SK-N-SH (cell line): ENCODE data around the gene IP6K1. TPM values are rescaled to one million over a fixed set of nuclear protein-coding genes. Genes with fewer than 3 reads are reported as not detected.
"Not testable (repeated sequence)": the region's sequence is repeated elsewhere in the genome, so short reads cannot be mapped to it uniquely, and the experiment has no call there.

Experiments used
- CTCF ChIA-PET: fragments of 300-600, 350-600 bp; formaldehyde crosslinking; extraction: SDS; loops from one replicate; lab custom pipeline; 2021; lab: Yijun Ruan, JAX
- POLR2A ChIA-PET: fragments of 350-600 bp; sonication (Branson Sonifier 250); formaldehyde crosslinking; extraction: SDS; loops from one replicate; lab custom pipeline; 2020; ENCODE audit warnings: antibody characterized with exemption, inconsistent platforms; lab: Yijun Ruan, JAX
- DNase-seq: peaks from one replicate; pipeline ENCODE4 v3.0.0; 2012
- H2AFZ ChIP-seq: fragments of 200-600 bp; sonication (generic); 2 replicates; pipeline ENCODE4 v1.8.1; 2016; ENCODE audit warnings: antibody characterized with exemption, mild to moderate bottlenecking, low read depth
- H3F3A ChIP-seq: fragments of 200-600 bp; sonication (generic); replicated peaks from 2 replicates; pipeline ENCODE3; 2016; ENCODE audit warnings: antibody characterized with exemption, mild to moderate bottlenecking; ENCODE audit not compliant: insufficient read depth
- H3K27ac ChIP-seq, 2 experiments: fragments of 200-500 bp in 1 of 2; fragments of 200-600 bp in 1 of 2; sonication (Bioruptor generic) in 1 of 2; sonication (generic), shearing (Covaris generic) in 1 of 2; 2 replicates each; pipeline versions ENCODE4 v1.5.1 to v1.6.1; 2014 to 2016; ENCODE audit warnings: low read depth in 2 of 2, inconsistent platforms in 1 of 2, low read length in 1 of 2, mild to moderate bottlenecking in 1 of 2, mixed read lengths in 1 of 2
- H3K27me3 ChIP-seq: fragments of 200-600 bp; sonication (generic), shearing (Covaris generic); 2 replicates; pipeline ENCODE4 v1.6.1; 2016; ENCODE audit warnings: mixed run types; ENCODE audit not compliant: insufficient read depth
- H3K36me3 ChIP-seq, 2 experiments: fragments of 200-500 bp in 1 of 2; fragments of 200-600 bp in 1 of 2; sonication (Bioruptor generic) in 1 of 2; sonication (generic) in 1 of 2; replicated peaks in 1 of 2; 2 replicates each; pipeline versions ENCODE3 to v1.5.1; 2014 to 2016; ENCODE audit warnings: low read length in 1 of 2, mild to moderate bottlenecking in 1 of 2; ENCODE audit not compliant: insufficient read depth in 2 of 2, control insufficient read depth in 1 of 2
- H3K4me1 ChIP-seq, 2 experiments: fragments of 200-500 bp in 1 of 2; fragments of 200-600 bp in 1 of 2; sonication (Bioruptor generic) in 1 of 2; sonication (generic), shearing (Covaris generic) in 1 of 2; 2 replicates each; pipeline versions ENCODE4 v1.5.1 to v1.6.1; 2014 to 2016; ENCODE audit warnings: low read depth in 1 of 2, low read length in 1 of 2, mixed run types in 1 of 2; ENCODE audit not compliant: insufficient read depth in 2 of 2, control insufficient read depth in 1 of 2
- H3K4me2 ChIP-seq: fragments of 200-600 bp; sonication (generic), shearing (Covaris generic); 2 replicates; pipeline ENCODE4 v1.6.1; 2017; ENCODE audit warnings: mixed run types
- H3K4me3 ChIP-seq, 2 experiments: fragments of 200-500 bp in 1 of 2; fragments of 200-600 bp in 1 of 2; sonication (Bioruptor generic) in 1 of 2; sonication (generic), shearing (Covaris generic) in 1 of 2; 2 replicates each; pipeline versions ENCODE4 v1.5.1 to v1.8.1; 2014 to 2016; ENCODE audit warnings: low read depth in 2 of 2, inconsistent platforms in 1 of 2, low read length in 1 of 2, mild to moderate bottlenecking in 1 of 2, mixed read lengths in 1 of 2, moderate library complexity in 1 of 2
- H3K79me2 ChIP-seq: fragments of 200-600 bp; sonication (generic); 2 replicates; pipeline ENCODE4 v1.8.1; 2017; ENCODE audit warnings: mild to moderate bottlenecking; ENCODE audit not compliant: insufficient read depth
- H3K9ac ChIP-seq: fragments of 200-600 bp; sonication (generic); 2 replicates; pipeline ENCODE4 v1.6.1; 2017; ENCODE audit warnings: mixed run types
- H3K9me2 ChIP-seq: fragments of 200-600 bp; sonication (generic); 2 replicates; pipeline ENCODE4 v1.6.1; 2017; ENCODE audit warnings: mixed run types
- H3K9me3 ChIP-seq: fragments of 200-600 bp; sonication (generic); 2 replicates; pipeline ENCODE4 v1.6.1; 2017; ENCODE audit warnings: mixed run types, mild to moderate bottlenecking, moderate library complexity
- H4K20me1 ChIP-seq: fragments of 200-600 bp; sonication (generic); 2 replicates; pipeline ENCODE4 v1.6.1; 2017; ENCODE audit warnings: mild to moderate bottlenecking, mixed run types; ENCODE audit not compliant: insufficient read depth
- CTCF ChIP-seq: fragments of 200-600 bp; sonication (generic); IDR thresholded peaks from 2 replicates; pipeline ENCODE4 v1.6.1; 2017; ENCODE audit warnings: antibody characterized with exemption, mild to moderate bottlenecking, moderate library complexity
- FOXJ3 ChIP-seq: sonication (generic); formaldehyde crosslinking; IDR thresholded peaks from 2 replicates; pipeline ENCODE4 v1.5.1; 2020; ENCODE audit warnings: mild to moderate bottlenecking, missing genetic modification reagents
- GATA2 ChIP-seq: sonication (generic); formaldehyde crosslinking; IDR thresholded peaks from 2 replicates; pipeline ENCODE4 v1.5.0; 2020; ENCODE audit warnings: mild to moderate bottlenecking, missing genetic modification reagents
- JUND ChIP-seq: IDR thresholded peaks from 2 replicates; pipeline ENCODE4 v1.4.0; 2012
- NFIC ChIP-seq: IDR thresholded peaks from 2 replicates; pipeline ENCODE4 v1.4.0; 2012; ENCODE audit warnings: borderline replicate concordance
- NRF1 ChIP-seq: IDR thresholded peaks from 2 replicates; pipeline ENCODE4 v1.6.1; 2012; ENCODE audit warnings: low read depth, mild to moderate bottlenecking, low read length
- POLR2AphosphoS5 ChIP-seq: IDR thresholded peaks from 2 replicates; pipeline ENCODE4 v1.6.1; 2012; ENCODE audit warnings: low read depth, low read length
- RFX5 ChIP-seq: IDR thresholded peaks from 2 replicates; pipeline ENCODE4 v1.6.1; 2012; ENCODE audit warnings: mild to moderate bottlenecking, improper control_type of control experiment, low read length
- RXRA ChIP-seq: IDR thresholded peaks from 2 replicates; pipeline ENCODE4 v1.4.0; 2012; ENCODE audit warnings: low read depth, mild to moderate bottlenecking, borderline replicate concordance
- SIN3A ChIP-seq: IDR thresholded peaks from 2 replicates; pipeline ENCODE4 v1.6.1; 2012; ENCODE audit warnings: low read depth, mild to moderate bottlenecking, low read length, moderate library complexity, borderline replicate concordance
- SMC3 ChIP-seq: IDR thresholded peaks from 2 replicates; pipeline ENCODE4 v1.6.1; 2012; ENCODE audit warnings: low read depth, low read length, improper control_type of control experiment
- TAF1 ChIP-seq: IDR thresholded peaks from 2 replicates; pipeline ENCODE4 v1.6.1; 2012; ENCODE audit warnings: low read depth, mild to moderate bottlenecking, low read length, moderate library complexity, borderline replicate concordance
- TCF12 ChIP-seq: IDR thresholded peaks from 2 replicates; pipeline ENCODE4 v1.4.0; 2012
- USF2 ChIP-seq: fragments of 150-350 bp; IDR thresholded peaks from 2 replicates; pipeline ENCODE4 v1.6.1; 2017; ENCODE audit warnings: antibody characterized with exemption, low read length, low read depth, borderline replicate concordance
- YY1 ChIP-seq: IDR thresholded peaks from 2 replicates; pipeline ENCODE4 v1.4.0; 2012; ENCODE audit warnings: low read depth, mild to moderate bottlenecking
- WGBS: methylation state at CpG from one replicate; pipeline ENCODE4 v1.1.6; 2017; ENCODE audit warnings: low lambda C conversion rate; 5-methylcytosine and 5-hydroxymethylcytosine counted together
- polyA plus RNA-seq, 3 experiments: library from polyadenylated mRNA; depleted of rRNA; stranded (reverse); fragments of >200 nt; gene quantifications; 2 replicates each; pipeline ENCODE4 v1.2.3, GENCODE V29; 2012

The IP6K1 gene
- polyA plus RNA-seq, 1 of the 3 experiments (the other 2 are of a cell fraction): 23.3 TPM

DNA sequence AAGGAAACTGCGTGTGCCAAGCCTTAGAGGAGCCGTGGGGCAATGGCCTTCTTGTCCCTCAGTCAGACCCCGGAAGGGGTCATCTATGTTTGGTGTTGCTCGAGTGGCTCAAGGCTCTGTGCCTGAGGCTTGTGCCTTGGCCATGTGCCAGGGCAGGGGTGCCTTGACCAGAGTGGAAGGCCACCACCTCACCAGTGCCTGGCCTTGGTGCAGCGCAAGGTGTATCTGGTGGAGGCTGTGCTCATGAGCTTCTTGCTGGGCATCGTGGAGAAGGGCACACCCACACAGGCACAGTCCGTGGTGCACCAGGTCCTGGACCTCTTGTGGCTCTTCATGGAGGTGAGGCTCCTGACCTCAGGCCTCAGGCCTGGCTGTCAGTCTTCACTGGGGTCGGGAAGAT is 86.3 kb downstream of the IP6K1 start:
- H3K4me3 ChIP-seq: no peak overlapping the region
- WGBS: 78% methylated on average over 4 of the region's 8 CpGs
- TF ChIP-seq TAF1 (no peak), POLR2AphosphoS5 (no peak), TCF12 (no peak), USF2 (no peak), RXRA (no peak), CTCF (no peak), JUND (no peak), YY1 (no peak), NRF1 (no peak), SIN3A (no peak)

GRCh38 chr3:49699281-49699979 is 86.9 kb downstream of the IP6K1 start:
- no peaks in the 10 kb centered on the region for H3K9me3 ChIP-seq
- peaks cover 0 to 38% of the 10 kb centered on the region in 2 experiments for H3K36me3 ChIP-seq
- DNase-seq: no peak
- no peak overlapping the region for H3K9ac ChIP-seq
- no peak overlapping the region for H3K4me2 ChIP-seq
- no peak overlapping the region for H3K4me3 ChIP-seq
- no peaks in the 10 kb centered on the region for H3K4me1 ChIP-seq
- H3K79me2 ChIP-seq: no peaks in the 10 kb centered on the region
- CTCF ChIA-PET: interaction anchor here (1.4 to 8.1 kb wide), 3 partner anchors 12 to 160 kb away, joined by 3 to 76 read pairs (median 4); partner anchors contain the start of gene AMIGO3
- no peaks in the 10 kb centered on the region for H3F3A ChIP-seq
- POLR2A ChIA-PET: no interaction called here
- no peak overlapping the region for H3K27ac ChIP-seq
- no peaks in the 10 kb centered on the region for H3K9me2 ChIP-seq
- no peak overlapping the region for H2AFZ ChIP-seq
- WGBS: 84% methylated on average over 5 of the region's 16 CpGs
- no peaks in the 10 kb centered on the region for H3K27me3 ChIP-seq
- H4K20me1 ChIP-seq: no peaks in the 10 kb centered on the region
- TF ChIP-seq RFX5: no peak
- TF ChIP-seq GATA2 (CRISPR knock-in tag): no peak
- TF ChIP-seq FOXJ3 (CRISPR knock-in tag): no peak
- no peak for TF ChIP-seq TCF12
- no peak for TF ChIP-seq NFIC
- no peak for TF ChIP-seq SMC3

More for the DNA sequence above, 86.3 kb downstream of the IP6K1 start:
- H3K9me3 ChIP-seq: no peaks in the 10 kb centered on the region
- H3K79me2 ChIP-seq: no peaks in the 10 kb centered on the region
- H2AFZ ChIP-seq: no peak overlapping the region
- H3K4me1 ChIP-seq: no peaks in the 10 kb centered on the region
- POLR2A ChIA-PET: no interaction called here
- no peaks in the 10 kb centered on the region for H3F3A ChIP-seq
- no peaks in the 10 kb centered on the region for H3K27me3 ChIP-seq
- H3K9me2 ChIP-seq: no peaks in the 10 kb centered on the region
- H3K4me2 ChIP-seq: no peak overlapping the region
- H4K20me1 ChIP-seq: no peaks in the 10 kb centered on the region
- no peak for DNase-seq
- CTCF ChIA-PET: interaction anchor here (1.4 to 8.1 kb wide), 3 partner anchors 11 to 160 kb away, joined by 3 to 76 read pairs (median 19); partner anchors contain the start of gene AMIGO3
- peaks cover 0 to 38% of the 10 kb centered on the region in 2 experiments for H3K36me3 ChIP-seq
- no peak overlapping the region for H3K27ac ChIP-seq
- no peak overlapping the region for H3K9ac ChIP-seq

- H4K20me1 ChIP-seq, H2AFZ ChIP-seq, H3K9me3 ChIP-seq, DNase-seq, H3K9ac ChIP-seq, H3K27ac ChIP-seq, H3K4me2 ChIP-seq, H3K4me3 ChIP-seq, H3F3A ChIP-seq, POLR2A ChIA-PET, H3K9me2 ChIP-seq, H3K27me3 ChIP-seq: not testable (repeated sequence)
- H3K79me2 ChIP-seq: peaks cover 17% of the 10 kb centered on the region
- no CpG with 5 or more reads among the region's 4 CpGs for WGBS
- H3K4me1 ChIP-seq: peaks cover 0 to 10% of the 10 kb centered on the region in 2 experiments; a peak in 1 of 4 replicates
- H3K36me3 ChIP-seq: peaks cover 0 to 29% of the 10 kb centered on the region in 2 experiments
- CTCF ChIA-PET: interaction anchor here (1.4 kb wide), 2 partner anchors 11 to 156 kb away, joined by 3 to 6 read pairs; no protein-coding TSS in a partner anchor
Observed at GRCh38 chr3:49695350-49696015, 90.9 kb downstream of the IP6K1 start.
